ENCODE results near the gene HSPD1.
A peak's percentile ranks its signal among the peaks of the same experiment; 100 is the strongest.
"Not testable (repeated sequence)": the region's sequence is repeated elsewhere in the genome, so short reads cannot be mapped to it uniquely, and the experiment has no call there.

HSPD1 gene

DNA sequence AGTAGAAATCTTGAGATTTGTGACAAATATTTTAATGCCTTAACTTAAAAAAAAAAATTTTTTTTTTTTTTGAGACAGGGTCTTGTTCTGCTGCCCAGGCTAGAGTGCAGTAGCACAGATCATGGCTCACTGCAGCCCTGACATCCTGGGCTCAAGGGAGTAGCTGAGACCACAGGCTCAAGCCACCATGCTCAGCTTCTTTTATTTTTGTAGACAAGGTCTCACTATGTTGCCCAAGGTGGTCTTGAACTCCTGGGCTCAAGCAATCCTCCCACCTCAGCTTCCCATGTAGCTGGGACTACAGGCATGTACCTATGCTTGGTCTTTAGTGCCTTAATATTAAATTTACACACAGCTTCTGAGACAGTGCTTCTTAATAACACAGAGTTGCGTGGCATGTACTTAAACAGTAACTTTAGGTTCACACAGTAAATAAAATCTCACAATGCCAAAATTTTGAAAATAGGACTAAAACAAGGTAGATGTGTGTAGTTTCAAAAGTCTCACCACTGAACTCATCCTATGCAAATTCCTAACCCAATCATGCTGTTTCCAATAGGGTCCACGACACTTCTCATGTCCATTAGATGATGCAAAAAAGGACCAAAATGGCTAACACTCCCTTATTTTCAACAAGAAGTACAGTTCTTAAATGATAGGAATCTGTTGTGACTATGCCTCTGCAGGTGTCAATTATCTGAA is 4.1 kb downstream of the HSPD1 start:
- no peak for DNase-seq

DNA sequence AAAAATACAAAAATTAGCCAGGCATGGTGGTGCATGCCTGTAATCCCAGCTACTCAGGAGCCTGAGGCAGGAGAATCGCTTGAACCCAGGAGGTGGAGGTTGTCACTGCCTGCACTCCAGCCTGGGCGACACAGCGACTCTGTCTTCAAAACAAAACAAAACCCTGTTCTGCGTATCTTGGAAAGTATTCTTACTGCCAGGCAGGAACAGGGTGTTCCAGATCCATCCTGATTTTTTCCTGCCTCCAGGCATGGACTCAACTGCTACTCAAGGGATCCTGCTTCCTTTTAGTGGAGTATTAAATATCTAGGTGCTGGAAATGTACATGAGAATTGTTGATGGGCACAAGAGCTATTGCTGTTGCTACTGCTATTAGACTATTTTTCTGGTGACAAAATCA is 12.3 kb downstream of the HSPD1 start:
- no peak for DNase-seq

GRCh38 chr2:197486175-197486574 is 13.5 kb downstream of the HSPD1 start:
- no peak for DNase-seq

GRCh38 chr2:197484248-197484647 is 15.4 kb downstream of the HSPD1 start:
- not testable (repeated sequence) for DNase-seq

DNA sequence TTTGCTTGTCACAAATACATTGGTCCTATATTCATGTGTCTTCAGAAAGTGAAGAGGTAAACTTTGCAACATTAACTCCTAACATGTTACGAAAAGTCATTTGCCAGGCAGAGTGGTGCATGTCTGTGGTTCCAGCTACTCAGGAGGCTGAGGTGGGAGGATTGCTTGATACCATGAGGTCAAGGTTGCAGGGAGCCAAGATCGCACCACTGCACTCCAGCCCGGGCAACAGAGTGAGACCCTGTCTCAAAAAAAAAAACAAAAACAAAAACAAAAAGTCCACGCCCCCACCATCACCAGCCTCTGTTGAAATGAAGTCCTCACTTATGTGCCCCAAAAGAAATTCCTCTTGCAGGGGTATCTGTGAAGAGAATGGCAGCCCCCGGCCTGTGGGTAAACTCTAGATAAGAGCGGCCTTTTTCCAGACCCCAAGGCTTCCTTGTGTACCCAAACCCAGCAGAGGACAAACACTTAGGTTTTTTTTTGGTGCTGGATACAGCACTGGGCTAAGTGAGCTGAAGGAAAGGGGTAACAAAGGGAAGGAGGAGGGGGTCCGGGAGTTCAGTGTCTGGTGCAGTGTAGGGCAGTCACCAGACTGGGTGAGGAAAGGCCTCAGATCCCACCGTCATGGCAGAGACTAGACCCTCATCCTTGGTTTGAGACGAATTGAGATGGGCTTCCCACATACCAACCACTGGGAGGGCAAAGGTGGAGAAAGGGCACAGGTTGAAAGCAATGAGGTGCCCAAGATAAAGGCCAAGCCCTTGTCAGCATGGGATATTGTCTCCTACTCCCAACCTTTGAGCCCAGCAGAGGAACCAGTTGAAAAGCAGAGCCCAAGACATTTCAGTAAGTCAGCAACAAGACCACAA is 19.2 kb downstream of the HSPD1 start:
- no peak for DNase-seq

GRCh38 chr2:197477797-197478196 is 21.8 kb downstream of the HSPD1 start:
- DNase-seq: no peak

GRCh38 chr2:197472166-197472565 is 27.5 kb downstream of the HSPD1 start:
- no peak for DNase-seq

- DNase-seq: no peak
Observed at GRCh38 chr2:197464175-197464574, 35.5 kb downstream of the HSPD1 start.

DNA sequence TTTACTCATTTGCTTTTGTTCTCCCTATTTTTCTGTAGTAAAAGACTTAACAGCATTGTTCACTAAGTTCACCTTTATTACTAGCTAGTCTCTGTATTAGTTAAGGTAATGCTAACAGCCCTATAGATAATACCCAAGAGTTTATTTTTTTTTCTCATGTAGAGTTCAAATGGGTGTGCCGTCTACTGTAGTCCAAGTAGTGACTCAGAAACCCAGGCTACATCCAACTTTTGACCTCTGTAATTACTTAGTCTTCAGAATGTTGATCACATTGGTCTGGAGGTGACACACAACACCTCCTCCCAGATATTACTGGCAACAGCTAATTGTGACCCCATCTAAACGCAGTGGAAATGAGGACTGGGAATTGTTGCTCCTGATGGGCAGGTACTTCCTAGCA is 38.6 kb downstream of the HSPD1 start:
- DNase-seq: no peak

DNA sequence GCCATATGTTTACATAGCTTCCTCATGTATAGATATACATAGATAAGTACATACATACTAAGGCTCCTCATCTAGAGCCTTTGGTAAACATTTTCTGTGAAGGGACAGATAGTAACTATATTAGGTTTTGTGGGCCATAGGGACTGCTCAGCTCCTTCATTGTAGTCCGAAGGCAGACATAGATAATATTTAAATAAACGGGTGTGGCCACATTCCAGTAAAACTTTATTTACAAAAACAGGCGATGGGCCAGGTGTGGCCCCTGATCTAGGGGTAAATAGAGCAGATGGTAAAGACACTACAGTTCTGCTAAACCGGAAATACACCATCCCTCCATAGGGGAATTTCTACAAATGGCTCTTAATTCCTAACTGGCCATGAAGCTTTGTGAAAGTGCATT is 39.0 kb downstream of the HSPD1 start:
- DNase-seq: no peak

- no peak for DNase-seq
Observed at GRCh38 chr2:197455428-197455827, 44.2 kb downstream of the HSPD1 start.

DNA sequence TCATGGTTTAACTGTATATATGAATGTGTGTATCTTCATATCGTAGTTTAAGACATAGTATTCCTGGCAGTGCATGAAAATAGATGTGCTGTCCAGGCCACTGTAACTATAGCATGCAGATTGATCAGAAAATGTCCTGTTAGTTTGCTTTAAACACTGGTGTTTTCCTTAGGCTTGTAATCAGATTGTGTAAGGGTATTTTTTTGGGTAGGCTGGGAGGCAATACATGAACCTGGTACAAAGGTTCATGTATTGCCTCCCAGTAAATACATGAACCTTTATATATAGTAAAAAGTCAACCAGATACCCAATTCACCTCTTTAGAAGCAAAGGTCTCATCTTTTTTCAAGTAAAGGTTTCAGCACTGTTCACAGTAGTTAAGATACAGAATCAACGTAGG is 44.7 kb downstream of the HSPD1 start:
- DNase-seq: no peak

GRCh38 chr2:197453914-197454398 is 45.7 kb downstream of the HSPD1 start:
- DNase-seq: no peak

DNA sequence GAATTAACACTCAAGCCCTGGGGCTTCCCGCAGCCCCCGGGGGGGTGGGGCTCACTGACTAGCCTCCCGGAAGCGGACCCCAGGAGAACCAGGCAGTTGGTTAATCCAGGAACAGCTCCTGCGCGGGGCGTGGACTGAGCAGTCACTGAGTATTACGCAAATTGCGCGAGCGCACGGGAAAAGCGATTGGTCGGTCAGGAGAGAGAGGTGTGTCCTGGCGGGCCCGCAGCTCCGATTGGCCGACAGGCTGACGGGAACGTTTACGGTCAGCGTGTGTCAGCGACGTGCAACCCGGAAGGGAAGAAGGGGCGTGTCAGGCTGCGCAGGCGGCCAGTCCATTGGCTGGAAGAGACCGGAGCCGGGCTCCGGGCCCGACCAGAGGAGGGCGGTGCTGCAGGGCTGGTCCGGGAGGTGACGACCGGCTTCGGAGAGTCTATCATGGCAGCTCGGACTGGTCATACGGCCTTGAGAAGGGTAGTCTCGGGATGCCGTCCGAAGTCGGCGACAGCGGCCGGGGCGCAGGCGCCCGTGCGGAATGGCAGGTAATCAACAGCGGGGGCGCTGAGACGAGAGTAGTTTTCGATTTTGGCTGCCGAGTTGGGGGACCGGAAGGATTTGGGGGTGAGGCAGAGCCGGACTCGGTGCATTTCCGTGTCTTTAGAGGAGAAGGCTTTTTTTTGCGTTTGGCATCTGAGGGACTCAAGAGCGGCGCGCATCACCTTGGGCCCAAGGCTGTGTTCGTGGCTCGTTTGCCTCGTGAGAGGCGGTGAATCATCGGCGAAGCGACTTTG is 46.3 kb downstream of the HSPD1 start, which contains the start of gene COQ10B:
COQ10B (plus strand) TSS at position 430 of the 791 bp plus-strand sequence; CDS start at position 439, 9 bp downstream.
- DNase-seq: peak; percentile 95

DNA sequence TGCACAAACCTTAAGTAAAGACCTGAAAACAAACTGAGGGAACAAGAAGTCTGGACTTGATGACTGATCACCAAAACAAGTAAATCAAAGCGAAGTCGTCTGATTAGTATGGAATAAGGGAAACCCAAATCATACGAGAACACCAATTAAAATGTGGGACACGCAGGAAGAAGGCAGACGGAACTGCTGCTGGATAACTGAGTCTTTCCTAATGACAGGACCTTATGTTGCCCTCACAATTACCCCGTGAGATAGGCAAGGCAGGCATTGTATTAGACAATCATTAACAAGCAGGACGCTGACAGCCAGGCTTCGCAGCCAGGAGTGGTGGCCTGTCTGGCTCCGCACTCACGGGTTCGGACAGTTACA is 46.9 kb downstream of the HSPD1 start:
- DNase-seq: no peak

DNA sequence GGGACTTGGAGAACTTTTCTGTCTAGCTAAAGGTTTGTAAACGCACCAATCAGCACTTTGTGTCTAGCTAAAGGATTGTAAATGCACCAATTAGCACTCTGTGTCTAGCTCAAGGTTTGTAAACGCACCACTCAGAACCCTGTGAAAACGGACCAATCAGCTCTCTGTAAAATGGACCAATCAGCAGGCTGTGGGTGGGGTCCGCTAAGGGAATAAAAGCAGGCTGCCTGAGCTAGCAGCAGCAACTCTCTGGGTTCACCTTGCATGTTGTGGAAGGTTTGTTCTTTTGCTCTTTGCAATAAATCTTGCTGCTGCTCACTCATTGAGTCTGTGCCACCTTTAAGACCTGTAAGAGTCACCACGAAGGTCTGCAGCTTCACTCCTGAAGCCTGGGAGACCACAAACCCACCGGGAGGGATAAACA is 48.7 kb downstream of the HSPD1 start:
- not testable (repeated sequence) for DNase-seq

DNA sequence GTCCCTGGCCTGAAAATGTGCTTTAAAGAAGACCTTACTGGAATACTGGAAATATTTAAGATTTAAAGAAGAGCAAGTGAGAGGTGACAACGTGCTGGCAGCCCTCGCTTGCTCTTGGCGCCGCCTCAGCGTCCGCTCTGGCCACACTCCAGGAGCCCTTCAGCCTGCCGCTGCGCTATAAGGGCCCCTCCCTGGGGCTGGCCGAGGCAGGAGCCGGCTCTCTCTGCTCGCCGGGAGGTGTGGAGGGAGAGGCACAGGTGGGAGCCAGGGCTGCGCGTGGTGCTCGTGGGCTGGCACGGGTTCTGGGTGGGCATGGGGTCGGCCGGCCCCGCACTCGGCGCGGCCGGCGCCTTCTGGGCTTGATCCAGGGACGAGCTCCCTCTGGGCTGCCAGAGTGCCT is 49.2 kb downstream of the HSPD1 start:
- no peak for DNase-seq

- no peak for DNase-seq
Observed at GRCh38 chr2:197446844-197447243, 52.8 kb downstream of the HSPD1 start.

GRCh38 chr2:197445746-197446145 is 53.9 kb downstream of the HSPD1 start:
- DNase-seq: no peak

DNA sequence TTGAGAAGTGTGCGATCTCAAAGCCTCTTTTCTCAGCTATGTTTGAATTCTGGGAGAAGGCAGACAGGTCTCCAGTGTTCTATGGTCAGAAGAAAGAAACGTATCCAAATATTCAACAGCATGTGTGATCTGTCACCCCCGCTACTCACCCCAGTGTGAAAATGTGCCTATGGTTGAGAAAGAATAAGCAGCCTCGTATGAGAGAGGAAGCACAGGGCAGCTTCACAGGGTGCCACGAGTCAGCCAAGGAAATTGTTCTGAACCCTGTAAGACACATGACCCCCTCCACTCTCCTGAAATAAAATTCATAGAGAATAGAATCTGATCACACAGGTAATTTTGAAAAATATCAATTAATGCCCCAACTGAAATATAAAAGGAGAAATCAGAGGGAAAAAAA is 56.8 kb downstream of the HSPD1 start:
- DNase-seq: no peak

DNA sequence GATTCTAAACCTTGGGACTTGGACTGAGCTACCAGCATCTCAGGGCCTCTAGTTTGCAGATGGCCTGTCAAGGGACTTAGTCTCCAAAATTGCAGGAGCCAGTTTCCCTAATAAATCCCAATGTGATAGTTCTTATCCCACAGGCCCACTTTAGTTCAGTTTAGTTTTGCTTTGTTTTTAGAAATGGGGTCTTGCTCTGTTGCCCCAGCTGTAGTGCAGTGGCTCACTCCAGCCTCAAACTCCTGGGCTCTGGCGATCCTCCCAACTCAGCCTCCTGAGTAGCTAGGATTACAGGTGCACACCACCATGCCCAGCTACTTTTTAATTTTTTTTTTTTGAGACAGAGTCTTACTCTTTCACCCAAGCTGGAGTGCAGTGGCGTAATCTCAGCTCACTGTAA is 62.3 kb downstream of the HSPD1 start:
- DNase-seq: no peak

Measured in cortex of kidney (tissue), 1 donor.